GM18951 (cell line): ENCODE measurements around the gene CCDC187.
A peak's percentile ranks its signal among the peaks of the same experiment; 100 is the strongest.

ENCODE experiments used
- POLR2A ChIP-seq: IDR thresholded peaks from 4 replicates; pipeline ENCODE4 v1.6.1; 2011; ENCODE audit warnings: mild to moderate bottlenecking; ENCODE audit not compliant: insufficient read length, insufficient read depth; ENCODE audit errors: extremely low read depth
- in situ Hi-C: fragments of 300-500 bp; cut with MboI; formaldehyde crosslinking; loops from one replicate; pipeline ENCODE4 v1.12.0; 2022; ENCODE audit warnings: low sequenced_read_pairs, mixed read lengths, inconsistent platforms; ENCODE audit not compliant: unreplicated experiment

Gene CCDC187

GRCh38 chr9:136225366-136225747 lies 78.5 kb downstream of the CCDC187 start:
- TF ChIP-seq POLR2A, result peak; percentile 43
- in situ Hi-C loops, result no loop called here

GRCh38 chr9:136223871-136224640 lies 79.8 kb downstream of the CCDC187 start:
- TF ChIP-seq POLR2A, result no peak
- in situ Hi-C loops, result no loop called here

GRCh38 chr9:136222906-136223285 lies 81.0 kb downstream of the CCDC187 start:
- no peak for TF ChIP-seq POLR2A
- in situ Hi-C loops, result no loop called here

- in situ Hi-C loops, result no loop called here
- no peak for TF ChIP-seq POLR2A
Observed at GRCh38 chr9:136222166-136222905, 81.6 kb downstream of the CCDC187 start.

- in situ Hi-C loops, result no loop called here
- TF ChIP-seq POLR2A, result no peak
Observed at GRCh38 chr9:136220017-136220729, 83.7 kb downstream of the CCDC187 start.

GRCh38 chr9:136219276-136219675 lies 84.6 kb downstream of the CCDC187 start:
- in situ Hi-C loops, result no loop called here
- TF ChIP-seq POLR2A, result no peak

- TF ChIP-seq POLR2A, result no peak
- in situ Hi-C loops, result no loop called here
Observed at GRCh38 chr9:136218673-136219072, 85.2 kb downstream of the CCDC187 start.

GRCh38 chr9:136218271-136218670 lies 85.6 kb downstream of the CCDC187 start:
- in situ Hi-C loops, result no loop called here
- TF ChIP-seq POLR2A, result no peak

GRCh38 chr9:136216541-136217244 lies 87.2 kb downstream of the CCDC187 start:
- no peak for TF ChIP-seq POLR2A
- in situ Hi-C loops, result no loop called here

GRCh38 chr9:136213733-136214132 lies 90.2 kb downstream of the CCDC187 start:
- TF ChIP-seq POLR2A, result no peak
- in situ Hi-C loops, result no loop called here

- no peak for TF ChIP-seq POLR2A
- in situ Hi-C loops, result no loop called here
Observed at GRCh38 chr9:136212345-136212950, 91.4 kb downstream of the CCDC187 start.

- in situ Hi-C loops, result no loop called here
- no peak for TF ChIP-seq POLR2A
Observed at GRCh38 chr9:136211441-136212344, 92.2 kb downstream of the CCDC187 start.
